CD4-positive, alpha-beta T cell (primary cell): ENCODE results near the gene DNASE1L3. TPM values are rescaled to one million over a fixed set of nuclear protein-coding genes. Genes with fewer than 3 reads are reported as not detected.

Source experiments
- ATAC-seq: fragments of 200-7000 bp; cut with Tn5 transposase; one replicate; pipeline ENCODE4 v1.10.0; 2022; ENCODE audit warnings: mild to moderate bottlenecking; ENCODE audit not compliant: poor library complexity
- CTCF ChIA-PET: fragments of 350-600 bp; sonication (Branson Sonifier 250); formaldehyde crosslinking; loops from one replicate; lab custom pipeline; 2021; ENCODE audit warnings: antibody characterized with exemption, inconsistent platforms; lab: Charles Lee
- POLR2A ChIA-PET: fragments of 350-600 bp; sonication (Branson Sonifier 250); formaldehyde crosslinking; loops from one replicate; lab custom pipeline; 2021; ENCODE audit warnings: antibody characterized with exemption, inconsistent platforms; lab: Charles Lee
- DNase-seq, 14 experiments: peaks; one replicate each; pipeline ENCODE4 v3.0.0-alpha.2; 2013 to 2020; ENCODE audit warnings: mixed read lengths in 2 of 14
- H3K27ac ChIP-seq, 2 donors: one replicate each; pipeline versions ENCODE4 v1.5.1 to v1.7.0; 2013; ENCODE audit warnings: low read length in 2 of 2, low read depth in 1 of 2, mild to moderate bottlenecking in 1 of 2
- H3K27me3 ChIP-seq, 2 experiments: 1 replicate in 1 of 2; 2 replicates in 1 of 2; pipeline versions ENCODE4 v1.6.1 to v1.7.0; 2013; ENCODE audit warnings: low read length in 2 of 2, control low read depth in 1 of 2, mild to moderate bottlenecking in 1 of 2, moderate library complexity in 1 of 2; ENCODE audit not compliant: insufficient read depth in 2 of 2, control insufficient read depth in 1 of 2
- H3K36me3 ChIP-seq: one replicate; pipeline ENCODE4 v1.6.1; 2013; ENCODE audit warnings: low read length, control low read depth; ENCODE audit not compliant: insufficient read depth
- H3K4me1 ChIP-seq: one replicate; pipeline ENCODE4 v1.6.1; 2013; ENCODE audit warnings: low read length, control low read depth; ENCODE audit not compliant: insufficient read depth
- H3K4me3 ChIP-seq: one replicate; pipeline ENCODE4 v1.5.1; 2013; ENCODE audit warnings: mild to moderate bottlenecking, low read length, moderate library complexity
- H3K9me3 ChIP-seq, 2 experiments: 1 replicate in 1 of 2; 2 replicates in 1 of 2; pipeline versions ENCODE4 v1.6.1 to v1.7.0; 2013; ENCODE audit warnings: low read length in 2 of 2, mild to moderate bottlenecking in 2 of 2, control low read depth in 1 of 2, moderate library complexity in 1 of 2; ENCODE audit not compliant: control insufficient read depth in 1 of 2, insufficient read depth in 1 of 2
- H3K27ac Mint-ChIP-seq: one replicate; pipeline ENCODE4 v1.8.0; 2020; ENCODE audit warnings: mixed read lengths
- H3K27me3 Mint-ChIP-seq: one replicate; pipeline ENCODE4 v1.8.0; 2021; ENCODE audit warnings: mixed read lengths
- H3K36me3 Mint-ChIP-seq: one replicate; pipeline ENCODE4 v1.8.0; 2021; ENCODE audit warnings: low read depth, mixed read lengths
- H3K4me1 Mint-ChIP-seq: one replicate; pipeline ENCODE4 v1.8.0; 2021; ENCODE audit warnings: low read depth, mixed read lengths
- H3K4me3 Mint-ChIP-seq: one replicate; pipeline ENCODE4 v1.8.0; 2020; ENCODE audit warnings: mild to moderate bottlenecking, mixed read lengths
- H3K9me3 Mint-ChIP-seq: one replicate; pipeline ENCODE4 v1.8.0; 2020; ENCODE audit warnings: mixed read lengths
- CTCF ChIP-seq: fragments of 200-600 bp; IDR thresholded peaks from one replicate; pipeline ENCODE4 v1.8.0; 2022; ENCODE audit warnings: antibody characterized with exemption, mild to moderate bottlenecking
- intact Hi-C, 2 experiments: fragments of 100-400 bp; cut with DNase I in 1 of 2; cut with micrococcal nuclease in 1 of 2; formaldehyde crosslinking; loops; one replicate each; pipeline versions ENCODE4 v1.15.1 to v1.9.0; 2023 to 2025; cut with DNase I, micrococcal nuclease
- total RNA-seq, 174 experiments: library from RNA in 2 of 174; stranded (reverse) in 2 of 174; gene quantifications; one replicate each; pipeline ENCODE4 v1.2.3 and lab custom pipeline; 2021 to 2026

DNASE1L3 gene
- total RNA-seq, 2 experiments from 2014 or later: 0.53 to 0.80 TPM

- no peaks in the 10 kb centered on the region for H3K9me3 Mint-ChIP-seq
These were observed 40.9 kb upstream of the DNASE1L3 start for GRCh38 chr3:58251631-58252035.

GRCh38 chr3:58250093-58250707 lies 39.4 kb upstream of the DNASE1L3 start:
- Mint-ChIP-seq H3K4me3 (no peak overlapping the region), H3K36me3 (no peaks in the 10 kb centered on the region), H3K27ac (no peak overlapping the region), H3K9me3 (no peaks in the 10 kb centered on the region), H3K4me1 (no peaks in the 10 kb centered on the region), H3K27me3 (no peaks in the 10 kb centered on the region)
- DNase-seq (no peak), ATAC-seq (no peak)
- H3K27me3 ChIP-seq: no peaks in the 10 kb centered on the region
- POLR2A ChIA-PET: no interaction called here
- peaks cover 2% of the 10 kb centered on the region for H3K36me3 ChIP-seq
- H3K4me1 ChIP-seq: no peaks in the 10 kb centered on the region
- CTCF ChIA-PET: no interaction called here
- H3K4me3 ChIP-seq: no peak overlapping the region
- no peak for TF ChIP-seq CTCF
- intact Hi-C loops: no loop called here
- no peaks in the 10 kb centered on the region for H3K9me3 ChIP-seq
- H3K27ac ChIP-seq: no peak overlapping the region

More at GRCh38 chr3:58251631-58252035, 40.9 kb upstream of the DNASE1L3 start:
- Histone ChIP-seq H3K9me3 (no peaks in the 10 kb centered on the region), H3K4me3 (no peak overlapping the region), H3K36me3 (peaks cover 2% of the 10 kb centered on the region), H3K27ac (no peak overlapping the region), H3K4me1 (no peaks in the 10 kb centered on the region), H3K27me3 (no peaks in the 10 kb centered on the region)
- ATAC-seq (no peak), DNase-seq (no peak)
- no peaks in the 10 kb centered on the region for H3K4me1 Mint-ChIP-seq
- intact Hi-C loops: no loop called here
- ChIA-PET CTCF (no interaction called here), POLR2A (no interaction called here)
- H3K27ac Mint-ChIP-seq: no peak overlapping the region
- H3K27me3 Mint-ChIP-seq: no peaks in the 10 kb centered on the region
- TF ChIP-seq CTCF: no peak
- no peaks in the 10 kb centered on the region for H3K36me3 Mint-ChIP-seq
- no peak overlapping the region for H3K4me3 Mint-ChIP-seq

GRCh38 chr3:58249358-58250092 lies 38.8 kb upstream of the DNASE1L3 start:
- Histone ChIP-seq H3K36me3 (peaks cover 2% of the 10 kb centered on the region), H3K4me3 (no peak overlapping the region), H3K4me1 (no peaks in the 10 kb centered on the region), H3K27me3 (no peaks in the 10 kb centered on the region), H3K9me3 (no peaks in the 10 kb centered on the region), H3K27ac (no peak overlapping the region)
- no peak overlapping the region for H3K4me3 Mint-ChIP-seq
- DNase-seq (no peak), ATAC-seq (no peak)
- ChIA-PET CTCF (no interaction called here), POLR2A (no interaction called here)
- H3K9me3 Mint-ChIP-seq: no peaks in the 10 kb centered on the region
- no peaks in the 10 kb centered on the region for H3K4me1 Mint-ChIP-seq
- H3K27ac Mint-ChIP-seq: no peak overlapping the region
- intact Hi-C loops: no loop called here
- no peaks in the 10 kb centered on the region for H3K36me3 Mint-ChIP-seq
- TF ChIP-seq CTCF: no peak
- no peaks in the 10 kb centered on the region for H3K27me3 Mint-ChIP-seq
